NT2/D1 (cell line): ENCODE results near the gene EPHB2.

Experiments used
- SUZ12 ChIP-seq: IDR thresholded peaks from 2 replicates; pipeline ENCODE4 v1.6.1; 2011; ENCODE audit not compliant: insufficient read length, insufficient read depth; ENCODE audit errors: extremely low read depth
- YY1 ChIP-seq: IDR thresholded peaks from 2 replicates; pipeline ENCODE4 v1.6.1; 2011; ENCODE audit not compliant: insufficient read length, insufficient read depth
- ZNF274 ChIP-seq: IDR thresholded peaks from 2 replicates; pipeline ENCODE4 v1.6.1; 2011; ENCODE audit warnings: mild to moderate bottlenecking, low read depth, low read length

DNA sequence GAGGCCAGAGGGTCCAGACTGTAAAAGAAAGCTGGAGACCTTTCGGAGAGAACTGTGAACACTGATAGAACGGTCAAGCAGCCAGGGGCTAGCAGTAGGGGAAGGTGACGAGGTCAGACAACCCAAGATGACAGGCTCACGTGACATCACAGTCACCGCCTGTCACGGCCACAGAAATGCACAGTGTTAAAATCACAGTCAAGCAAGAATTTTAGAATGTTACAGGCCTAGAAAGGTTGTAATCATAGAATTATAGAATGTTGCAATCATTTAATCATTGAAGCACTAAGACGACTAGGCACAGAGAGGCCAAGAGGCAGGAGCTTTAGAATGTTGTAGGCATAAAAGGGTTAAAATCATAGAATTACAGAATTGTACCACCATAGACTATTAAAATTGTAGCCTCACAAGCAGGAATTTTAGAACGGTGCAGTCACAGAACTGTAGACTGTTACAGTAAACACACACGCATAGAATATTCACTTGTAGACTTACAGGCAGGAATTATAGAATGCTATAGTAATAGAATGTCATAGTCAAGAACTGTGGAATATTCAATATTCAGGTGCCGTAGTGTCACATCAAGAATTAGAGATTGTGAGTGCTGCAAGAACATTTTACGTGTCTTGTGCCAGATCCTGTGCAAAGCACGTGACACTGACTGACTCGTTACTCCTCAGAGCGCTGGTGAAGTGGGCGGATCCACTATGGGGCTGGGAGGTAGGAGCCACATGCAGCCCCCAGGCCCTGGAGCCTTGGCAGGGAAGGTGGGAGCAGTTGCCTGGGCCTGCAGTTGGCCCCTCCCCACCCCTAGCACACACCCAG lies 118.1 kb downstream of the EPHB2 start:
- TF ChIP-seq ZNF274 = no peak
- no peak for TF ChIP-seq YY1
- no peak for TF ChIP-seq SUZ12
